GM18858 (cell line): Measurements from ENCODE around the gene ZACN.

Source experiments
- ATAC-seq: cut with Tn5 transposase; IDR thresholded peaks from one replicate; pipeline ENCODE4 v1.9.1; 2021; ENCODE audit not compliant: unreplicated experiment

Gene ZACN

GRCh38 chr17:76081295-76082210, 2.6 kb downstream of the ZACN start:
- ATAC-seq = no peak

GRCh38 chr17:76082326-76083251, 3.6 kb downstream of the ZACN start:
- no peak for ATAC-seq

GRCh38 chr17:76083536-76084182, 4.7 kb downstream of the ZACN start:
- no peak for ATAC-seq

- no peak for ATAC-seq
Measured at GRCh38 chr17:76085066-76085730, 6.2 kb downstream of the ZACN start.

GRCh38 chr17:76085731-76086366, 6.9 kb downstream of the ZACN start:
- no peak for ATAC-seq

- no peak for ATAC-seq
Measured at GRCh38 chr17:76086384-76086783, 7.4 kb downstream of the ZACN start.

- no peak for ATAC-seq
Measured at GRCh38 chr17:76087531-76087930, 8.5 kb downstream of the ZACN start.

GRCh38 chr17:76088041-76088867, 9.3 kb downstream of the ZACN start:
- ATAC-seq = no peak

- no peak for ATAC-seq
Measured at GRCh38 chr17:76088868-76089576, 10.0 kb downstream of the ZACN start.

GRCh38 chr17:76089680-76090516, 10.9 kb downstream of the ZACN start:
- no peak for ATAC-seq

- no peak for ATAC-seq
Measured at GRCh38 chr17:76090517-76091129, 11.6 kb downstream of the ZACN start.

- ATAC-seq = no peak
Measured at GRCh38 chr17:76091526-76092286, 12.7 kb downstream of the ZACN start.

GRCh38 chr17:76092526-76093413, 13.8 kb downstream of the ZACN start:
- no peak for ATAC-seq

- no peak for ATAC-seq
Measured at GRCh38 chr17:76094046-76094445, 15.1 kb downstream of the ZACN start.

- ATAC-seq = no peak
Measured at GRCh38 chr17:76095943-76096342, 17.0 kb downstream of the ZACN start.
